CD4-positive, alpha-beta memory T cell (primary cell): ENCODE measurements around the gene TENT4A. TPM values are rescaled to one million over a fixed set of nuclear protein-coding genes. Genes with fewer than 3 reads are reported as not detected.
A peak's percentile ranks its signal among the peaks of the same experiment; 100 is the strongest.

Source experiments
- CTCF ChIA-PET: fragments of 350-600 bp; sonication (Branson Sonifier 250); formaldehyde crosslinking; loops from one replicate; lab custom pipeline; 2021; ENCODE audit warnings: inconsistent platforms; ENCODE audit not compliant: partially characterized antibody; lab: Charles Lee
- POLR2A ChIA-PET: fragments of 350-600 bp; sonication (Branson Sonifier 250); formaldehyde crosslinking; loops from one replicate; lab custom pipeline; 2021; ENCODE audit not compliant: partially characterized antibody; lab: Charles Lee
- DNase-seq, 5 donors: peaks; one replicate each; pipeline versions ENCODE4 v3.0.0 to v3.0.0-alpha.2; 2020 to 2022; ENCODE audit warnings: mixed read lengths in 1 of 5
- H3K27ac ChIP-seq: one replicate; pipeline ENCODE4 v1.7.0; 2013; ENCODE audit warnings: low read depth, low read length
- H3K27me3 ChIP-seq: 2 replicates; pipeline ENCODE4 v1.7.0; 2013; ENCODE audit warnings: mild to moderate bottlenecking, low read length, moderate library complexity; ENCODE audit not compliant: insufficient read depth
- H3K36me3 ChIP-seq: 2 replicates; pipeline ENCODE4 v1.7.0; 2013; ENCODE audit warnings: mild to moderate bottlenecking, low read length, moderate library complexity; ENCODE audit not compliant: insufficient read depth
- H3K4me1 ChIP-seq: 2 replicates; pipeline ENCODE4 v1.7.0; 2013; ENCODE audit warnings: mild to moderate bottlenecking, low read length, moderate library complexity; ENCODE audit not compliant: insufficient read depth
- H3K4me3 ChIP-seq, 2 donors: one replicate each; pipeline ENCODE4 v1.7.0; 2013; ENCODE audit warnings: low read length in 2 of 2, mild to moderate bottlenecking in 1 of 2
- H3K9me3 ChIP-seq, 2 donors: one replicate each; pipeline ENCODE4 v1.7.0; 2013; ENCODE audit warnings: low read length in 2 of 2, control low read depth in 1 of 2; ENCODE audit not compliant: control insufficient read depth in 1 of 2
- H3K27ac Mint-ChIP-seq, 7 donors: one replicate each; pipeline ENCODE4 v1.8.0; 2020 to 2021; ENCODE audit warnings: mixed read lengths in 7 of 7, mild to moderate bottlenecking in 6 of 7, inconsistent platforms in 3 of 7, moderate library complexity in 3 of 7
- H3K27me3 Mint-ChIP-seq, 2 donors: one replicate each; pipeline ENCODE4 v1.8.0; 2020 to 2021; ENCODE audit warnings: mixed read lengths in 2 of 2
- H3K36me3 Mint-ChIP-seq, 2 donors: one replicate each; pipeline ENCODE4 v1.8.0; 2020 to 2021; ENCODE audit warnings: mixed read lengths in 2 of 2, inconsistent platforms in 1 of 2, mild to moderate bottlenecking in 1 of 2
- H3K4me1 Mint-ChIP-seq, 4 donors: one replicate each; pipeline ENCODE4 v1.8.0; 2020 to 2021; ENCODE audit warnings: mixed read lengths in 4 of 4, mild to moderate bottlenecking in 1 of 4
- H3K4me3 Mint-ChIP-seq, 8 donors: one replicate each; pipeline ENCODE4 v1.8.0; 2020 to 2021; ENCODE audit warnings: mixed read lengths in 8 of 8, mild to moderate bottlenecking in 7 of 8, moderate library complexity in 6 of 8, inconsistent platforms in 3 of 8
- H3K9me3 Mint-ChIP-seq, 8 donors: one replicate each; pipeline ENCODE4 v1.8.0; 2020 to 2021; ENCODE audit warnings: mixed read lengths in 8 of 8, mild to moderate bottlenecking in 5 of 8, inconsistent platforms in 3 of 8, moderate library complexity in 1 of 8
- intact Hi-C: fragments of 100-400 bp; cut with micrococcal nuclease; formaldehyde crosslinking; loops from one replicate; pipeline ENCODE4 v1.15.1; 2023
- polyA plus RNA-seq, 2 donors: library from polyadenylated mRNA; unstranded; fragments of 300-500 nt; fragmentation: Illumina TruSeq; gene quantifications; one replicate each; pipeline ENCODE4 v1.2.3, GENCODE V29; 2021
- total RNA-seq, 2 experiments: library from RNA; stranded (reverse); gene quantifications; one replicate each; pipeline ENCODE4 v1.2.3, GENCODE V29; 2021

TENT4A gene
- total and polyA plus RNA-seq, 4 experiments from 2014 or later: 0.55 to 49.1 (median 23.4) TPM

DNA sequence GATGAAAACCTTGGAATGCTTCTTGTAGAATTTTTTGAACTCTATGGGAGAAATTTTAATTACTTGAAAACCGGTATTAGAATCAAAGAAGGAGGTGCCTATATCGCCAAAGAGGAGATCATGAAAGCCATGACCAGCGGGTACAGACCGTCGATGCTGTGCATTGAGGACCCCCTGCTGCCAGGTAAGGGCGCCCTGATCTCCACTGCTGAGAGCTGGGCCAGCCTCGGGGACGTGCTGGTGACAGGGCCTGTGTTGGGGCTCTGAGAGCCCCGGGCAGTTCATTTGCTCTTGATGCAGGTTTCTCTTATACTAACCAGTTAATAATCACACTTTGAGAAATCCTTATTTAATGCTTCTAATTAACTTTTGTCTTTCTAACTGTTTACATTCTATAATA is 33.0 kb downstream of the TENT4A start:
- H3K9me3 ChIP-seq: no peaks in the 10 kb centered on the region
- H3K4me3 Mint-ChIP-seq: no peak overlapping the region
- H3K36me3 ChIP-seq: peaks cover 62% of the 10 kb centered on the region
- peaks cover 3 to 15% (median 5%) of the 10 kb centered on the region in 4 donors for H3K4me1 Mint-ChIP-seq
- H3K27me3 ChIP-seq: no peaks in the 10 kb centered on the region
- H3K4me3 ChIP-seq: no peak overlapping the region
- no peaks in the 10 kb centered on the region for H3K4me1 ChIP-seq
- CTCF ChIA-PET: interaction anchor here (1.1 to 4.5 kb wide), 9 partner anchors 10 to 453 kb away, joined by 4 to 38 read pairs (median 7); partner anchors contain the start of genes NSUN2 and SRD5A1
- no peak for DNase-seq
- no peaks in the 10 kb centered on the region for H3K27me3 Mint-ChIP-seq
- intact Hi-C loops: loop anchor here (5.0 to 10.0 kb wide), 3 partner anchors 129 to 1604 kb away; partner anchors contain the start of genes ADAMTS16 and MED10
- H3K36me3 Mint-ChIP-seq: peaks cover 37 to 73% of the 10 kb centered on the region in 2 donors
- POLR2A ChIA-PET: interaction anchor here (2.1 to 2.9 kb wide), 2 partner anchors 29 to 113 kb away, joined by 10 to 11 read pairs; partner anchors contain the start of genes NSUN2 and SRD5A1
- H3K27ac Mint-ChIP-seq: no peak overlapping the region
- H3K9me3 Mint-ChIP-seq: no peaks in the 10 kb centered on the region
- no peak overlapping the region for H3K27ac ChIP-seq

DNA sequence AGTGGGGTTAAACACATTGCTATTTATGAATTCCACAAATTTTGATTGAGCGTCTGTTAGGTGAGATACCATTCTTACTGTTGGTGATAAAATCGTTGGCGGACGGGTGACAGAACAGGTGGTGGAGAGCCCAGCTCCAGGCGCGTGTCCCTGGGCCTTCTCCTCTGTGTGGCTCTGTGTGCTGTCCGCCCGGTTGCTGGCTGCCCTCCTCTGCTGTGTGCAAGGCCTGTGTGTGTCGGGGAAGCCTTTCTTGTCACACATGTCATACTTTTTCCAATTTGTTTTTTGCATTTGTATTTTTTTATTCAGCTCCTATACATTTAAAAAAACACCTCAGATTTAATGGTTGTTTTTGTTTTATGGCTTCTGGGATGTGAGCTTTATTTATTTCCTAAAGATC is 33.9 kb downstream of the TENT4A start:
- H3K27me3 Mint-ChIP-seq: no peaks in the 10 kb centered on the region
- no peak overlapping the region for H3K4me3 Mint-ChIP-seq
- no peaks in the 10 kb centered on the region for H3K4me1 ChIP-seq
- H3K36me3 Mint-ChIP-seq: peaks cover 46 to 79% of the 10 kb centered on the region in 2 donors
- intact Hi-C loops: loop anchor here (5.0 to 10.0 kb wide), 3 partner anchors 130 to 1605 kb away; partner anchors contain the start of genes ADAMTS16 and MED10
- H3K36me3 ChIP-seq: peaks cover 63% of the 10 kb centered on the region
- no peak overlapping the region for H3K4me3 ChIP-seq
- no peaks in the 10 kb centered on the region for H3K9me3 ChIP-seq
- peaks cover 3 to 15% (median 5%) of the 10 kb centered on the region in 4 donors for H3K4me1 Mint-ChIP-seq
- no peaks in the 10 kb centered on the region for H3K27me3 ChIP-seq
- ChIA-PET POLR2A (no interaction called here), CTCF (no interaction called here)
- DNase-seq: no peak
- no peak overlapping the region for H3K27ac Mint-ChIP-seq
- H3K9me3 Mint-ChIP-seq: no peaks in the 10 kb centered on the region
- H3K27ac ChIP-seq: no peak overlapping the region

DNA sequence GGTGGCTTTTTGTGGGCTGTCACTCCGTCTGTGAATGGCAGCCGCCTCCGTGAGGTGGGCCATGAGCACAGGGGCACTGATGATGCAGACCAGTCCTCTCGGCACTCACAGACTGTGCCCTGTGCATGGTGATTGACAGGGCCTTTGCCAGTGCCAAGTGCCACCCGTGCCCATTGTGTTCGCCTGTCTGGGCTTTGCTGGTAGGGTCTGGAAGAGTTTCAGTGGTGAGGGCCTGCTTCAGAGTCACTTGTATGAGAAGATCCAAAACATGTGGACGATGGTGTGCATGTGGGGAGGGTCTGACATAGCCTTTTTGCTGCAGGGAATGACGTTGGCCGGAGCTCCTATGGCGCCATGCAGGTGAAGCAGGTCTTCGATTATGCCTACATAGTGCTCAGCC is 34.9 kb downstream of the TENT4A start:
- Histone ChIP-seq H3K4me3 (no peak overlapping the region), H3K4me1 (no peaks in the 10 kb centered on the region), H3K36me3 (peaks cover 65% of the 10 kb centered on the region), H3K9me3 (no peaks in the 10 kb centered on the region), H3K27me3 (no peaks in the 10 kb centered on the region), H3K27ac (no peak overlapping the region)
- ChIA-PET POLR2A (no interaction called here), CTCF (no interaction called here)
- H3K9me3 Mint-ChIP-seq: no peaks in the 10 kb centered on the region
- no peaks in the 10 kb centered on the region for H3K27me3 Mint-ChIP-seq
- intact Hi-C loops: loop anchor here (5.0 to 10.0 kb wide), 3 partner anchors 131 to 1606 kb away; partner anchors contain the start of genes ADAMTS16 and MED10
- no peak overlapping the region for H3K4me3 Mint-ChIP-seq
- H3K36me3 Mint-ChIP-seq: peaks cover 54 to 79% of the 10 kb centered on the region in 2 donors
- H3K27ac Mint-ChIP-seq: no peak overlapping the region
- no peak for DNase-seq
- peaks cover 3 to 15% (median 5%) of the 10 kb centered on the region in 4 donors for H3K4me1 Mint-ChIP-seq

DNA sequence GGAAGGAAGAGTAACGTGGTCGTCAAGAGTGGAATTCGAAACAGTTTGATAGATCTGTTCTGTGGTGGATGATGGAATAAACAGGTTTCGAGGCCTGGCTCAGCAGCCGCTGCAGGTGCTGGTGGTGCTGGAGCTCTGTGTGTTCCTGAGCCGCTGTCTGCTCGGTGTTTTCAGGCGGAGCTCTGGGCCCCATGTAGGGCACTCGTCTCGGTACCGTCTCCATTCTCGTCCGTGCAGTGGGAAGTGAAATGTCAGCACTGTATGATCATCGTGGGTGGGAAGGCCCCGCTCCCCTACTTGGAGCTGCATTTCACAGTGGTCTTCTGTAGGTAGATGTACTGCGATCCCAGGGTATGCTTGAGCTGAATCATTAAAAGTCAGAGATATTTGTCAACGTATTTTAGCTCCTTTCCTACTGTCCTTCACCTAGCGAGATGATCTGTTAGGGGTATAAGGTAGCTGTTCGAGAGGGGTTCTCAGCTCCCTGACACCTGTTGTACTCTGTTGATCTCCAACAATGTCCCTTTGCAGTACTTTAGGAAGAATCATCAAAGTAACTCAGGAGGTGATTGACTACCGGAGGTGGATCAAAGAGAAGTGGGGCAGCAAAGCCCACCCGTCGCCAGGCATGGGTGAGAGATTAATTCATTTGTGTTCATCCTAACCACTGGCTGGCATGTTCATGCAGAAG is 35.9 kb downstream of the TENT4A start:
- Mint-ChIP-seq H3K36me3 (peaks cover 54 to 80% of the 10 kb centered on the region in 2 donors), H3K27me3 (no peaks in the 10 kb centered on the region), H3K27ac (peak overlapping the region in 2 of 7 donors; percentile 45 to 51), H3K4me3 (no peak overlapping the region), H3K9me3 (no peaks in the 10 kb centered on the region), H3K4me1 (peaks cover 3 to 15% (median 5%) of the 10 kb centered on the region in 4 donors)
- Histone ChIP-seq H3K36me3 (peaks cover 68% of the 10 kb centered on the region), H3K27ac (no peak overlapping the region), H3K4me3 (no peak overlapping the region), H3K9me3 (no peaks in the 10 kb centered on the region), H3K27me3 (no peaks in the 10 kb centered on the region), H3K4me1 (no peaks in the 10 kb centered on the region)
- ChIA-PET POLR2A (interaction anchor here (1.3 kb wide), 1 partner anchor 37 kb away, joined by 4 read pairs; no protein-coding TSS in a partner anchor), CTCF (interaction anchor here (0.5 kb wide), 1 partner anchor 14 kb away, joined by 3 read pairs; no protein-coding TSS in a partner anchor)
- no peak for DNase-seq
- intact Hi-C loops: loop anchor here (5.0 to 10.0 kb wide), 3 partner anchors 132 to 1607 kb away; partner anchors contain the start of genes ADAMTS16 and MED10

DNA sequence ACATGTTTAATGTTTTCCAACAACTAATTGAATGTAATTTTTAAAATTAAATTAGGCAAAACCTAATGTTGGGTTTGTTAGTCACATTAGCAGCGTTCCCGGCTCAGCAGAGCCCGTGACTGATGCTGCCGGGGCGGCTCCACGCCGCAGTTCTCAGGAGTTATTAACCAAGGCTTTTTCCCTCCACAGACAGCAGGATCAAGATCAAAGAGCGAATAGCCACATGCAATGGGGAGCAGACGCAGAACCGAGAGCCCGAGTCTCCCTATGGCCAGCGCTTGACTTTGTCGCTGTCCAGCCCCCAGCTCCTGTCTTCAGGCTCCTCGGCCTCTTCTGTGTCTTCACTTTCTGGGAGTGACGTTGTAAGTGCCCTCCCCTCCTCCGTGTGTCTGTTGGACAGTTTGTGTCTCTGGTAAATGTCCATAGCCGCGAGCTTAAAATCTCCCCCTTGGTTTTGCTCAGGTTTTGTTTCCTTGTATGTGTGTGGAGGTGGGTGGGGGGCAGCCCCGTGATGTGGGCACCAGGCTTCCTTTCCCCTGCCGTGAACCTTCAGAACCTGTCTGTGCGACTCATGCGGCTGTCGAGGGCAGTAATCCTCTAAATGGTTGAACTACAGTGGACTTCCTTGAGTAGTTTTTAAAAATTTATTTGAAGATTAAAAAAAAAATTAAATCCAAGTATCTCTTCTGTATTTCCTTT is 37.1 kb downstream of the TENT4A start:
- Mint-ChIP-seq H3K9me3 (no peaks in the 10 kb centered on the region), H3K27me3 (no peaks in the 10 kb centered on the region), H3K4me3 (no peak overlapping the region), H3K4me1 (peaks cover 2 to 15% (median 3%) of the 10 kb centered on the region in 4 donors), H3K36me3 (peaks cover 64 to 81% of the 10 kb centered on the region in 2 donors), H3K27ac (no peak overlapping the region)
- intact Hi-C loops: no loop called here
- Histone ChIP-seq H3K36me3 (peaks cover 77% of the 10 kb centered on the region), H3K9me3 (no peaks in the 10 kb centered on the region), H3K27ac (no peak overlapping the region), H3K4me3 (no peak overlapping the region), H3K4me1 (no peaks in the 10 kb centered on the region), H3K27me3 (no peaks in the 10 kb centered on the region)
- DNase-seq: no peak
- ChIA-PET CTCF (no interaction called here), POLR2A (interaction anchor here (1.3 kb wide), 1 partner anchor 38 kb away, joined by 4 read pairs; no protein-coding TSS in a partner anchor)

DNA sequence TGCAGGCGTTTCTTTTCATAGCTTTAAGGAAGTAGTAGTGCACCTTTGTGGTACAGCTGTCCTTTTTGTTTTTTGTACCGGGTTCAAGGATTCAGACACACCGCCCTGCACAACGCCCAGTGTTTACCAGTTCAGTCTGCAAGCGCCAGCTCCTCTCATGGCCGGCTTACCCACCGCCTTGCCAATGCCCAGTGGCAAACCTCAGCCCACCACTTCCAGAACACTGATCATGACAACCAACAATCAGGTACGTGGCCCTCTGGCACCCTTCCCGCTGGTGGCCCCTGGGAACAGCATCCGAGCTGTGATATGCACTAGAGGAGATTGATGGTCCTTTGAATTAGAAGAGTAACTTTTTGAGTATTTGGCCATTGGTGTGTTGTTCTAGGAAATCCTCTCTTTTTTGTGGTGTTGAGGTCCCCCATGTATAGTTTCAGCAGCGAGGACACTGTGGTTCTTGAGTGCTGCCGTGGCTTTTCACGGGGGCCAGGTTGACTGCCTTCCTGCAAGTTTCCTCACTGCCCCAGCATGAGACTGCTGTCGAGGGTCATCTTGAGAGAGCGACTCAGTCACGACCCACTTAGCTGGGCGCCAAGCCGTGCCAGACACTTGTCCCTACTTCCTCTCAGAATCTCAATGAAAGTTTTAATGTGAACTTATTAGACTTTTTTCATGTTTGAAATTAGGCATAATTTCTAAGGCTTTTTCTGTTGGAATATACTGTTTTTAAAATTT is 37.9 kb downstream of the TENT4A start:
- Mint-ChIP-seq H3K4me3 (no peak overlapping the region), H3K9me3 (no peaks in the 10 kb centered on the region), H3K36me3 (peaks cover 67 to 82% of the 10 kb centered on the region in 2 donors), H3K27me3 (no peaks in the 10 kb centered on the region), H3K27ac (peak overlapping the region in 3 of 7 donors; percentile 13 to 72 (median 69)), H3K4me1 (peaks cover 0 to 8% (median 1%) of the 10 kb centered on the region in 4 donors)
- H3K4me3 ChIP-seq: no peak overlapping the region
- ChIA-PET CTCF (no interaction called here), POLR2A (no interaction called here)
- no peaks in the 10 kb centered on the region for H3K9me3 ChIP-seq
- H3K36me3 ChIP-seq: peaks cover 81% of the 10 kb centered on the region
- no peaks in the 10 kb centered on the region for H3K4me1 ChIP-seq
- intact Hi-C loops: no loop called here
- no peaks in the 10 kb centered on the region for H3K27me3 ChIP-seq
- no peak for DNase-seq
- H3K27ac ChIP-seq: no peak overlapping the region
